ENCODE results near the gene LDLRAP1.
"Not testable (repeated sequence)": the region's sequence is repeated elsewhere in the genome, so short reads cannot be mapped to it uniquely, and the experiment has no call there.

The LDLRAP1 gene, protein sequence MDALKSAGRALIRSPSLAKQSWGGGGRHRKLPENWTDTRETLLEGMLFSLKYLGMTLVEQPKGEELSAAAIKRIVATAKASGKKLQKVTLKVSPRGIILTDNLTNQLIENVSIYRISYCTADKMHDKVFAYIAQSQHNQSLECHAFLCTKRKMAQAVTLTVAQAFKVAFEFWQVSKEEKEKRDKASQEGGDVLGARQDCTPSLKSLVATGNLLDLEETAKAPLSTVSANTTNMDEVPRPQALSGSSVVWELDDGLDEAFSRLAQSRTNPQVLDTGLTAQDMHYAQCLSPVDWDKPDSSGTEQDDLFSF

DNA sequence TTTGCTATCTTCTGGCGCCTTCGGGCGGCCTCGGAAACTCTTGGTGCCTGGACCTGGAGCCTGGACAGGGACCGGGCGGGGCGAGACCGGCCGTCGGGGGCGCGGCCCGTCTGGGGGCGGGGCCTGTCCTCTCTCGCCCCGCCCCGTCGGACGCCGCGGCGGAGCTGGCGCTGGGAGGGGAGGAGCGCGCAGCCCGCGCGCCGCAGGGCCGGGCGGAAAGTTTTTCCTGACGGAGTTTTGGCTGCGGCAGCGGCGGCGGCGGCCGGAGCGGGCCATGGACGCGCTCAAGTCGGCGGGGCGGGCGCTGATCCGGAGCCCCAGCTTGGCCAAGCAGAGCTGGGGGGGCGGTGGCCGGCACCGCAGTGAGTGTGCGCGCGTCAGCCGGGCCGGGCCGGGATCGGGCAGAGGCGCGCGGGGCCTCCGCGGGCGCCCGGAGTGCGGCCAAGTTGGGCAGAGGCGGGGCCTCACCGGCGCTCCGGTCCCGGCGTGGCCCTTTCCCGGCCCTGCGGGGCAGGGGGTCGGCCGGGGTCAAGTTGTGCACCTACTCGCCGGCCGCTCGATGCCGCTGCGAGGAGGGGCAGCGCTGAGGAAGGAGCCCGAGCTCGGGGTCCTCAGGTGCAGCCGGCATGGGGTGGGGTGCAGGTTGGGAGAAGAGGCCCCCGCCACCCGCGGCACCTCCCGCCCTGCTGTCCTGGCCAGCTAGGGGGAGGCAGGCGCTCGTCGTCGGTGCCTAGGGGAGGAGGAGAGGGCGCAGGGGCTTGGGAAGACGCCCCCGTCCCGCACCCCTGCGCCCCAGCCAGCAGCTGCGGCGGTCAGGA, at the start of gene LDLRAP1:
LDLRAP1 (plus strand) TSS at position 182 of the 818 bp plus-strand sequence; CDS start at position 275, 93 bp downstream.
- peak; percentile 48 for DNase-seq (ENCODE audit: low read depth)

DNA sequence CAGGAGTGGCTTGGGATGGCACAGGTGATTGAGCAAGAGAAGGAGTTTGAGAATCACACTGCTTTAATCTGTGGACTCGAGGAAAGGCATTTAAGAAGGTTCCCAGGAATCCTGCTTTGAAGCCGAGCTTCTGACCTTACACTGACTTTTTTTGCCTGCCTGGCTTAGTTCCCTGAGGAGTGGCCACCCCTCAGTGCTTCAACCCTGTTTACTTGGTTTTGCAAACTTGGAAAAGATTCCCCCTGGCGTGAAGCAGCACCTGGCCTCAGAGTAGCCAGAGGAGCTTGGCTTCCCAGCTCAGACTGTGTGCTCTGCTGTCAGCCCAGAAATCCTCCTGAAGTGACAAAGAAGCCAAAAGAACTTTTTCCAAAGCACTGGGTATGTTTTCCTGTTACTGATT, 48.5 kb upstream of the LDLRAP1 start:
- DNase-seq (ENCODE audit: low read depth) = no peak

DNA sequence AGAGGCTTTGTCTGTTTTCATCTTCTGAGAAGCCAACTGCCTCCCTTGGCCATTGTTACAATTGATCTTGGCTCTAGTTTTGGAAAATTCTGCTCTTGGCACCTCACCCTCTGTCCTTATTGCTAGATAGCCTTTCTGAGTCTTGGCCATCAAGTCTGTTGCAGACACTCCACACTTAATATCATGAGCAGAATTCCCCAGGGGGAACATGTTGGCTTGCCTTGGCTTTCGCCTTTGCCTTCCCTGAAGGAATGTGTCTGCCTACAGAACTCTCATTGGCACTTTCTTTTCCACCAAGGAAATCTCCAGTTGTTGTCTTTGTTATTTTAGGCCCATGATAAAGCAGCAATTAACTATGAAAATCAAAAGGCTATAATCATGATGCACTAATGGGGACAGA, 42.7 kb upstream of the LDLRAP1 start:
- DNase-seq (ENCODE audit: low read depth) = no peak

DNA sequence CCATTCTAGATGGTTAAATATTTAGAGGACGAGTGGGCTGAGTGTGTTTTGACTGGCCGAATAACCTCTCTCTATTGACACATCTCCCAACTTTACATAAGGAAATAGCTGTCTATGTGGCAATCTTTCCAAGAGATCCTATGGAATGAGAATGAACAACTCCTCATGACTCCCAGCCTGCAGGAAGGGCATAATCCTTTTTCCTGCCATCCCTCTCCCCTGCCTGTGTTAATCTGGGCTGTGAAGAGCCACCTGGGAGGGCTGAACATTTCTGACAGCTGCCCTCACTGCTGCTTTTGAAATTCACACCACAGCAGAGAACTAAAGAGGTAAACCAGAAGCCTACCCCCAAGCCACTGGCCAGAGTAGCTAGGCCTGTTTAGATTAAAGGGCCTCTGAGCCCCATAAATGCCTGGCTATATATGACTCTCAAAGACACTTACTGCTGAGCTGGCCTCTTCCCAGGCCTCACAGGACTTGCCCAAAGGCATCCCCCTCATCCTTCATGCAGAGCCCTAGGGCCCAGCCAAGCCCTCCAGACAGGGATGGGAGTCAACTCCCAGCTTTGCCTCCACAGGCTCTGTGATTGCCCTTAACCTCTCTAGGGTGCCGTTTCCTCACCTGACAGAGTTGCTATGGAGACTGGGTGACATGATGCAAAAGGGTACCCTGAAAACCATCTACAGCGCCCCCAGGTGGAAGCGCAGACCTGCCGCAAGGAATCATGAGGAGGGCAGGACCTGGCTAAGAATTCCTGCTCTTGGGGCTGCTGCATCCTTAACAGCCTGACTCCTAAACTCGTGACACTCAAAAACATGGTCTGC, 42.0 kb upstream of the LDLRAP1 start:
- no peak for DNase-seq (ENCODE audit: low read depth)

DNA sequence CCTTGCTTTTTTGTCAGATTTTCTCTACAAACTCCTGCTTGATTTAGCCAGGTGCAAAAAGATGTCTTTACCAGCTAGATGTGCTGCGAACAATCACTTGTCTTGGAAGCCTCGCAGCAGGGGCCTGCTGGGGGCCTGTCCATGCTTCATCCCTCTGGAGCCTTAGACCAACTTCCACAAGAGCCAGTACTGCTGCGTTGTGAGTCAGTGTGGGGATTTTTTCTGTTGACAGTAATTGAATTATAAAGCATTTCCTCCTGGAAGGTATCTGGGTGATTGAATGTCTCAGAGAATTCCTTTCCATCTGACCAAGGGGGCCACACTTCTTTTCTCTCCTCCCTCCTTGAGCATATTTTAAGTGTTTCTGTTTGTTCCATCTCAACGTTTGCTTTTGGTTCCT, 40.4 kb upstream of the LDLRAP1 start:
- no peak for DNase-seq (ENCODE audit: low read depth)

DNA sequence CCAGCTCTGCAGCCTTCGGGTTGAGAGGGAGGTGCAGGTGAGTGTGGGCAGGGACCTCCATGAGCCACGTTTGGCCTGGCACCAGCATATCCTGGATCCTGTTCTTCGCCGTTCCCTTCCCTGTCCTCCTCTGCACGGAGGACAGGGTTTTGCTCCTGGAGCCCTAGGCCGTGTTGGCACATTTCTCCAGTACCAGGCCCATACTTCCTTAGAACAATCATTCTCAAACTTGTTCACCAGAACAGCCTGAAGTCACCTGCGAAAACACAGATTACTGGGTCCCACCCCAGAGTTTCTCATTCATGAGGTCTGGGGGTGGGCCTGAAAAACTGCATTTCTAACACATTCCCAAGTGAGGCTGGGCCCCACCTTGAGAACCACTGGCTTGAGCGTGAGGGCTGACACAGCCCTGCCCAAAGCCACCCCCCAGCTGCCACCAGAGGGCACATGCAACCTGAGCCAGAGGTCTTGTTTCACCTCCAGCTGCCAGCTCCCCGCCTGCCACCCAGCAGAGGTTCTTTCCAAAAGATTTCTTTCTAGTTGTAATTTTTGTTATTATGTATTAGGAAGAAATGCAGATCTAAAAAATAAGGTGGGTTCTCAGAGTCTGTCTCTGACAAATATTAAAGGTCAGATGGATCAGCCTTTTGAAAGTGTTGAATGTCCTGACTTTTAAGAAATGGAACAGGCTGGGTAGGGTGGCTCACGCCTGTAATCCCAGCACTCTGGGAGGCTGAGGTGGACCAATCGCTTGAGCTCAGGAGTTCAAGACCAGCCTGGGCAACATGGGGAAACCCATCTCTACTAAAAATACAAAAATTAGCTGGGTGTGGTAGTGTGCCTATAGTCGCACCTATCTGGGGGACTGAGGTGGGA, 39.6 kb upstream of the LDLRAP1 start:
- DNase-seq (ENCODE audit: low read depth) = peak; percentile 52

DNA sequence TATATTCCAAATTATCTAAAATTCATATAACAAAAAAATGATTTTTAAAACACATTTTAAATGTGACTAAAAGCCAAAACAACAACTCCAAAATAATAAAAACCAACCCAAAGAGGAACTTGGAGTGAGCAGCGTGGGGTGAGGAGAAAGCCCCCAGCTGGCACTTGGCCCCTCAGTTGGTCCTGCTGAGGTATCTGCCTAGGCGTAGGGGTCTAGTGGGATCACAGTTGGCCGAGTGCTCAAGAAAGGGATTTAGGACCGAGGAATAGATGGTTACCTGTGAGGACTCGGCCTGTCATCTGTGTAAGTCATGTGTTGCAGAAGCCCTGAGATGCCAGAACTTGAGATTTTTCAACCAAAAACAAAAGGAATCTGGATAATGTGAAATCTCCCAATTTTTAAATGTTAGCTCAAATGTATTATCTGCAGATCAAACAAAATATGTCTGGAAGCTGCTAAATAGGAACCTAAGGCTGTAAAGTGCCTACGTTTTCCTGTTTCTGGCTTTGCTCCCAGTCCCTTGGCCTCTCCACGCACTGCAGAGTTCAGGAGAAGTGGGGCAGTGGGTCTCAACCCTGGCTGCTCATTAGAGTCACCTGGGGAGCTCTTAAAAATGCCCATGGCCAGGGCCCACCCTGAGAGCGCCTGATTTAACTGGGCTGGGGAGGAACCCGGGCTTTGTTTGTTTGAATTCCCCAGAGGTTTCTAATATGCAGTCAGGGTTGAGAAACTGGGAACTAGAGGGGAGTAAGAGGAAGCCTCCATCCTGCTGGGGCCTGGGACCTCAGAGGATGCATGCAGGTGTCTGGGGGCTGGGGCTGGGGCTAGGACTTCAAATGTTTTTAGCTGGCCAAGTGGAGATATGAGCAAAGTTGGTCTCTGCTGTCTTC, 38.5 kb upstream of the LDLRAP1 start:
- DNase-seq (ENCODE audit: low read depth) = no peak

DNA sequence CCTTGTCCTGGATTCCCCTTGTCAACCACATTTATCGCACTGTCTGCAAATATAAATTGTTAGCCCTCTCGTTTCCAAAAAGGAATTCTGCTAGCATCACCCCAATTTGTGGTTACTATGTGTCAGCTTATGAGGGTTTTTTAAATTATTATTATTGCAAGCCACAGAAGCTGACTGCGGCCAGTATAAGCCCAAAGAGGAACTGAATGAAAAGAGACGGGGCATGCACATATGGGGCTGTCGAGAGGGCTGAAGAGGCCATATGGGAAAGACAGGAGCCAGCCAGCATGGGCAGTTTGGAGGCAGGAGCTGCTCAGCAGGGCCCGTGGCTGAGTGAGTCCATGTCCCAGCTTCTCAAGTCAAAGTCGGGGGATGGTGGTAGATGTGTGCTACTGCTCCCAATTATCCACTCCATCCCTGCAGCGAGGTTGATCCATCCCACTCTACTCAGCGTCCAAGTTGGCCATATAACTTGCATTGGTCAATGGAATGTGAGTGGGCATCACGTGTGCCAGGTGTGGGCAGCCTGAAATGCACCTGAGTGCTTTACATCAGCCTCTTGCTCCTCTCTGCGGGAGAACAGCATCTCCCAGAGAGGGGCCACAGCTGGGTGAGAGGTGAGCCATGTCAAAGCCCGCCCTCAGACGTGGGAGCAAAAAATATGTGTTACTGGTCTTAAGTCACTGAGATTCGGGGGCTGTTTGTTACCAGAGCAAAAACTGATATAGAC, 37.6 kb upstream of the LDLRAP1 start:
- DNase-seq (ENCODE audit: low read depth) = no peak

DNA sequence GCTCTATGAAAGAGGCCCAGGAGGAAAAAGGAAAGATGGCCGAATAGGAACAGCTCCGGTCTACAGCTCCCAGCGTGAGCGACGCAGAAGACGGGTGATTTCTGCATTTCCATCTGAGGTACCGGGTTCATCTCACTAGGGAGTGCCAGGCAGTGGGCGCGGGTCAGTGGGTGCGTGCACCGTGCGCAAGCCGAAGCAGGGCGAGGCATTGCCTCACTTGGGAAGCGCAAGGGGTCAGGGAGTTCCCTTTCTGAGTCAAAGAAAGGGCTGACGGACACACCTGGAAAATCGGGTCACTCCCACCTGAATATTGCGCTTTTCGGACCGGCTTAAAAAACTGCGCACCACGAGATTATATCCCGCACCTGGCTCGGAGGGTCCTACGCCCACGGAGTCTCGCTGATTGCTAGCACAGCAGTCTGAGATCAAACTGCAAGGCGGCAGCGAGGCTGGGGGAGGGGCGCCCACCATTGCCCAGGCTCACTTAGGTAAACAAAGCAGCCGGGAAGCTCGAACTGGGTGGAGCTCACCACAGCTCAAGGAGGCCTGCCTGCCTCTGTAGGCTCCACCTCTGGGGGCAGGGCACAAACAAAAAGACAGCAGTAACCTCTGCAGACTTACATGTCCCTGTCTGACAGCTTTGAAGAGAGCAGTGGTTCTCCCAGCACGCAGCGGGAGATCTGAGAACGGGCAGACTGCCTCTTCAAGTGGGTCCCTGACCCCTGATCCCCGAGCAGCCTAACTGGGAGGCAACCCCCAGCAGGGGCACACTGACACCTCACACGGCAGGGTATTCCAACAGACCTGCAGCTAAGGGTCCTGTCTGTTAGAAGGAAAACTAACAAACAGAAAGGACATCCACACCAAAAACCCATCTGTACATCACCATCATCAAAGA, 36.6 kb upstream of the LDLRAP1 start:
- DNase-seq (ENCODE audit: low read depth) = not testable (repeated sequence)

DNA sequence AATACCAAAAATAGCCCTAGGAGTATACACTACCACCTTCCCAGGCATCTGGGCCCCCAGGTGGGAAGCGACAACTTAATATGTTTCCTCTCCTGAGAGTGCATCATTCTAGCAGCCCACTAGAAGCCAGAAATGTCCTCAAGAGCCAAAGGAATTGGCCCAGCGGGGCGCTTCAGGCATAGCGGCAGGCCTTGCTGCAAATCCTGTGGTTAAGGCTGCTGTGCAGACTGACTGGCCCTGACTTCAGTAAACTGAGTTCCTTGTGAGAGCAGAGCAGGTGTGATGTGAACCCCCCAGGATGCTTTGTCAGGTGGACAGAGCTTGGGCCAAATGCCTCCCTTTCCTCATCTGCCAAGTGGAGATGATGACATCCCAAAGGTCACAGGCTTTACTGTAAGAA, 29.7 kb upstream of the LDLRAP1 start:
- DNase-seq (ENCODE audit: low read depth) = no peak

DNA sequence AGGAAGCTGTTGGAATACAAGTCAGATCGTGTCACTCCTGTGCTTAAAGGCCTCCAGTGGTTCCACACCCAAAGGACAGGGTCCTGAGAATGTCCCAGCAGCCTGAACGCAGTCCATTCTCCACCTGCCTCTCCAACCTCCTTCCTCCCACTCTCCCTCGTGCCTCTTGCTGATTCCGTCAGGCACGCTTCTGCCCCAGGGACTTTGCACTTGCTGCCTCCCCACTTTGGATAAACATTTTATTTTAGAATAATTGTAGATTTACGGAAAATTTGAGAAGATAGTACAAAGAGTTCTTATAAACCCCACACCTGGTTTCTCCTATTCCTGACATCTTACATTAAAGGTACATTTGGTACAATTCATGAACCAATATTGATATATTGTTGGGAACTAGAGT, 28.4 kb upstream of the LDLRAP1 start:
- no peak for DNase-seq (ENCODE audit: low read depth)

DNA sequence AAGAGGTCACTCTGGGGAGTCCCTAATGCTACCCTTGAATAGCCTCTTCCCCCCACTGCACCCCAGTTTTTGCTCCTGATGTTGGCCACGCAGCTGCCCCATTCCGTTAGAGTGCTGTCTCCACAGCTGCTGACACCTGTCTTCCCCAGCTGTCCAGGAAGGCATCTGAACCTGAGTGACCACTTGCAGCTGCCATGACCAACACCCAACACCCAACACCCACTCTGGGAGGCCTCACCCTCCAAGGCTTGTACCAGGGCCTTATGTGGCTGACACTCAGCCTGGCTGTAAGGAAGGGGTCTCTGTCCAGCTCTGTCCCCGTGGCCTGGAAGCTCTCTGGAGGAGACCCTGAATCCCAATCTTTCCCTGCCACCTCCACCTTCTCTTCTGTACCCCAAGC, 26.7 kb upstream of the LDLRAP1 start:
- DNase-seq (ENCODE audit: low read depth) = no peak

DNA sequence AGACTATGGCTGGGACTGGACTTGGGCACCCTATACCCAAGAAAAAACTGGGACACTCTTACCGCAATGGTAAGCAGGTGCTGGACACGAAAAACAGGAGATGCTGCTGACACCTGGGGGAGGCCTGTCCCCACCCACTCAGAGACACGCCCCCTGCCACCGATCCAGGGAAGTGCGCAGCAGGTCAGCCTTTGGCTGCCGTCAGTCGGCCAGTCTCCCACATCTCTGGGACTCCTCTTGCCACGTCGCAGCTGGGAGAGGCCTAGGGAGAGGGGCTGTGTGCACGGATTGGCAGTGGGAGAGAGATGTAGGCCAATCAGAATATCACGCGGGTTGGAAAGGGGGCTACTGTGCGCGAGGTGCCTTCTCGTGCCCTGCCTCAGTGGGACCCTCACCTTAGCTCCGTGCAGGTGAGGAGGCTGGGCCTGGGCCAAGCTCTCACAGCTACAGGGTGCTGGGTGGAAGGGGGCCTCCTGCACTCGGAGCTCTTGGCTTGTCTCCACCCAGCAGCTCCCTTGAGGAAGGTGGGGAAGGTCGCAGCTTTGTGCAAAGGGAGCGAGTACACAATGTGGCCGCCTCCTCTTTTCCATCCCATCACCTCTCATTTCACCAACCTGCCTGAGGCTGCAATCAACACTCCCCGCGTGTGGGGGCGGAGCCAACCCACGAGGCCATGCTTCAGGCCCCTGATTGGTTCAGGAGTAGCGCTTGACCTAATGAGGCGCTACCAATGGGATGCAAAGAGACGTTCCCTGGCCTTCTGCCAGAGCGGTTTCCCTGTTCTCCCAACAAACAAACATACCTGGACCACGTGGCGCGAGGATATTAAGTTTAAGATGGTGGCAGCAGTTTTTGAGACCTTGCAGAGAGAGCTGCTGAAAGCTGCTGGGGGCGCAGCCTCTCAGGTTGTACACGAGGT, 25.7 kb upstream of the LDLRAP1 start:
- DNase-seq (ENCODE audit: low read depth) = no peak

DNA sequence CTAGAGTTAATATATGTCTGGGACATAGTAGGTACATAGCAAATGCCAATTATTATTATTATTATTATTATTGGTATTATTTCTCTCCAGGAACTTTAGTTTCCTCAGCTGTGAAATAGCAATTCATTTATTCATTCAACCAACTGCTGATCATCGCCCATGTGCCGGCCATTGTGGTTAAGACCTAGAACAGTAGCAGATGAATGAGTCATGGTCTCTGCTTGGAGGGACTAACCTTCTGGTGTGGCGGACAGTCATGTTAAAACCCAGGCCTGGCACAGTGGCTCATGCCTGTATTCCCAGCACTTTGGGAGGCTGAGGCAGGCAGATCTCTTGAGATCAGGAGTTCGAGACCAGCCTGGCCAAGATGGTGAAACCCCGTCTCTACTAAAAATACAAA, 23.8 kb upstream of the LDLRAP1 start:
- no peak for DNase-seq (ENCODE audit: low read depth)

DNA sequence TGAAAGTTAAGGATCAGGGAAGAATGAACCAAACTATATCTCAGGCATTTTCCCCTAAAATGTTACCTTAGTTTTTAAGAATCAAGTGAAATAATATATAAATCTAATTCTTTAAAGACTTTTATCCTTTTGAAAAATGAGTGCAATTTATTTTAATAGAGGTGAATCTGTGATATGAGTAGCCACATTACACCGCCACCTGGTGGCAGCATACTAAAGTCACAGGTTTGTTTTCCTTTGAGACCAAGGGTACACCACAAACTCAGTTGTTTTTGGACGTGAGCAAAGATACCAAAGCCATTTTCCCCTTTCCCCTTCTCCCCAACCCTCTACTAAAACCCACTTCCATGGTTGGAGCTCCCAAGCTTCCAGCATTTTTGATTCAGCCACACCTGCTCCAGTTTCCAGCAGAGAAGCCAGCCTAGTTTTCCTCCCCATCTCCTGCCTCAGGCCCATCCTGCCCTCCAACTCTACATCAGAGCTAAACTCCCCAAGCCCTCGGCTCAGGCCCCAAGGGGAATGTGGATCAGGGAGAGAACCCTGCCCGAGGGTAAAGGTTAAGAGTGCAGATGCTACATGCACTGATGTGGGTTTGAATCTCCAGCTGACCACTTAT, 22.9 kb upstream of the LDLRAP1 start:
- peak; percentile 55 for DNase-seq (ENCODE audit: low read depth)

DNA sequence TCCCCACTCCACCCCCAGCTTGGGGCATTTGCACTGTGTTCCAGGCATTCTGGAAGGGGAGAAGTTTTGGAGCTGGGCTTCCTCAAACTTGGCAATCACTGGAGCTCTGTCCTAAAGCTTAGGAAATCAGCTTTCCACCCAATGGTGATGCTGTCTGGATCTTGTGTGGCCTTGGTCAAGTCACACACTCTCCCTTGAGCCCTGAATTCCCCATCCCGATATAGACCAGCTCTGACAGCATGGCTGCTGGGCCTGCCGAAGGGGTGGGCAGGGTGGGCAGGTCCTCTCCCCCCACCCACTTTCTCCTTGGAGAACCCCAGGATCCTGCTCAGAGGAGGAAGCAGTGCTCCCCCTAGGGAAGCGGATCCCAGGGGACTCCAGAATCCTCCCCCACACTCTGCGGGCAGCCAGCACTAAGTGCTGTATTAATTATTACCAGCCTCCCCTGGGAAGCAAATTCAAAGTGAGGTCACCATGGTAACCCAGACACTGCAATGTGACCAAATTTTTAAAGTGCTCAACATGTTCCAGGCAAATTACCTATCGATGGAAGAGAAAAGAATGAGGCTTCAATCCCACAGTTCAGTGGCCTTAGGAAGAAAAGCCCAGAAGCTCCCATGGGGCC, 21.3 kb upstream of the LDLRAP1 start:
- DNase-seq (ENCODE audit: low read depth) = no peak

DNA sequence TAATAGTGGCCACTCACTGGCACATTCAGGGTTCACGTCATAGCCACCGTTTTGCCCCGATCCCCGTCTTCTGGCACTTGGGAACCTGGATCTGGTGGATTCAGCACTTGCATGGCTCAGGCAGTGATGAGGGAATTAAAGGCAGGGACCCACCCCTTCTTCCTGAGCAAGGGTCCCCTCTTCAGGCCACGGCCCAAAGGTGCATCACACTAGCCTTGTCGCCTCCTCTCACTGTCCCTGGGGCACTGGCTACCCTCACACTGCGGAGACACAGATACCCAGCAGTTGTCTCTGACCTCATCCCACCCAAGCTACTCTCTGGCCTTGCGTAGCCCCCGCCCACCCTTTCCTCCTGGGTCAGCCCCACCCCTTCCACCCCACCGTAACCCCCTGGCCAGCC, 19.9 kb upstream of the LDLRAP1 start:
- no peak for DNase-seq (ENCODE audit: low read depth)

All from stimulated activated CD8-positive, alpha-beta memory T cell treated with anti-CD3 and anti-CD28 coated beads, Interleukin-4, amount 100 ng/mL, for 24 hours (primary cell).